BLaER1 (cell line): ENCODE results near the gene BTN3A1.
A peak's percentile ranks its signal among the peaks of the same experiment; 100 is the strongest.

Source experiments
- H3K27ac ChIP-seq: shearing (Covaris generic); formaldehyde crosslinking; 2 replicates; pipeline ENCODE4 v1.8.1; 2022
- H3K27me3 ChIP-seq: shearing (Covaris generic); formaldehyde crosslinking; 2 replicates; pipeline ENCODE4 v1.8.1; 2022
- H3K36me3 ChIP-seq: shearing (Covaris generic); formaldehyde crosslinking; 2 replicates; pipeline ENCODE4 v1.8.1; 2022
- H3K4me1 ChIP-seq: shearing (Covaris generic); formaldehyde crosslinking; 2 replicates; pipeline ENCODE4 v1.8.1; 2022
- H3K4me2 ChIP-seq: shearing (Covaris generic); formaldehyde crosslinking; 2 replicates; pipeline ENCODE4 v1.8.1; 2022
- H3K4me3 ChIP-seq: shearing (Covaris generic); formaldehyde crosslinking; 2 replicates; pipeline ENCODE4 v1.8.1; 2022
- H3K9ac ChIP-seq: shearing (Covaris generic); formaldehyde crosslinking; 2 replicates; pipeline ENCODE4 v1.8.1; 2022
- H3K9me3 ChIP-seq: shearing (Covaris generic); formaldehyde crosslinking; 2 replicates; pipeline ENCODE4 v1.8.1; 2022
- H4K20me1 ChIP-seq: shearing (Covaris generic); formaldehyde crosslinking; 2 replicates; pipeline ENCODE4 v1.8.1; 2022
- Cebpa-rat ChIP-seq: shearing (Covaris generic); IDR thresholded peaks from 2 replicates; pipeline ENCODE4 v1.8.1; 2022

BTN3A1 gene

DNA sequence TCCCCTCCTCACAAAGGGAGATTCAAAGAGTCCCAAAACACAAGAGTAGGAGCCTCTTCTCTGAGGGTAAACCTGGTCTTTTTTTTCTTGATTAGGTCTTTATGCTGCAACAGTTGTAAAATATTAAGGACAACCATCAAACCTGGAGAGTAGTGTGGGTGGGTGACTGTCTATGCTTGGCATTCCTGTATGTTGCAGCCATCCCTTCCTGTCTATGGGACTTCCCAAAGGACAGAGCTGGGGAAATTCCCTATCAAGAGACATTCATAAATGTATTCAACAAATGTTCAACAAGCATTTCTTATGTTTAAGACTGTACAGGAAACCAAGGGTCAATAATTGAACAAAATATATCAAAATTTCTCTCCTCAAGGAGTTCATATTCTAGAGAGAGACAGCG, 13.6 kb upstream of the BTN3A1 start:
- H3K4me2 ChIP-seq = no peak overlapping the region
- H4K20me1 ChIP-seq = no peaks in the 10 kb centered on the region

GRCh38 chr6:26389349-26389894, 12.7 kb upstream of the BTN3A1 start:
- no peaks in the 10 kb centered on the region for H3K9me3 ChIP-seq
- peaks cover 29% of the 10 kb centered on the region for H3K4me1 ChIP-seq
- H3K4me2 ChIP-seq = no peak overlapping the region
- H3K36me3 ChIP-seq = peaks cover 86% of the 10 kb centered on the region
- no peak for TF ChIP-seq Cebpa-rat
- no peak overlapping the region for H3K27ac ChIP-seq
- no peaks in the 10 kb centered on the region for H3K27me3 ChIP-seq
- no peak overlapping the region for H3K9ac ChIP-seq
- H3K4me3 ChIP-seq = no peak overlapping the region
- H4K20me1 ChIP-seq = no peaks in the 10 kb centered on the region

More for the DNA sequence above, 13.6 kb upstream of the BTN3A1 start:
- Histone ChIP-seq H3K9me3 (no peaks in the 10 kb centered on the region), H3K9ac (no peak overlapping the region), H3K27me3 (no peaks in the 10 kb centered on the region), H3K36me3 (peaks cover 80% of the 10 kb centered on the region), H3K4me1 (peaks cover 39% of the 10 kb centered on the region), H3K4me3 (no peak overlapping the region), H3K27ac (no peak overlapping the region)
- TF ChIP-seq Cebpa-rat = no peak

- Histone ChIP-seq H3K4me1 (peaks cover 18% of the 10 kb centered on the region), H3K9me3 (no peaks in the 10 kb centered on the region), H3K4me3 (no peak overlapping the region), H3K36me3 (peaks cover 79% of the 10 kb centered on the region), H4K20me1 (no peaks in the 10 kb centered on the region), H3K27ac (no peak overlapping the region), H3K27me3 (no peaks in the 10 kb centered on the region), H3K9ac (no peak overlapping the region), H3K4me2 (no peak overlapping the region)
- peak; percentile 18; the same call in 1 of the 2 replicates for TF ChIP-seq Cebpa-rat
These were observed 11.5 kb upstream of the BTN3A1 start for GRCh38 chr6:26390531-26390930.

GRCh38 chr6:26392932-26393636, 9.0 kb upstream of the BTN3A1 start:
- no peaks in the 10 kb centered on the region for H4K20me1 ChIP-seq
- H3K27me3 ChIP-seq = no peaks in the 10 kb centered on the region
- peaks cover 7% of the 10 kb centered on the region for H3K4me1 ChIP-seq
- H3K4me3 ChIP-seq = no peak overlapping the region
- no peak for TF ChIP-seq Cebpa-rat
- H3K4me2 ChIP-seq = no peak overlapping the region
- peaks cover 59% of the 10 kb centered on the region for H3K36me3 ChIP-seq
- H3K9ac ChIP-seq = no peak overlapping the region
- H3K9me3 ChIP-seq = no peaks in the 10 kb centered on the region
- no peak overlapping the region for H3K27ac ChIP-seq

DNA sequence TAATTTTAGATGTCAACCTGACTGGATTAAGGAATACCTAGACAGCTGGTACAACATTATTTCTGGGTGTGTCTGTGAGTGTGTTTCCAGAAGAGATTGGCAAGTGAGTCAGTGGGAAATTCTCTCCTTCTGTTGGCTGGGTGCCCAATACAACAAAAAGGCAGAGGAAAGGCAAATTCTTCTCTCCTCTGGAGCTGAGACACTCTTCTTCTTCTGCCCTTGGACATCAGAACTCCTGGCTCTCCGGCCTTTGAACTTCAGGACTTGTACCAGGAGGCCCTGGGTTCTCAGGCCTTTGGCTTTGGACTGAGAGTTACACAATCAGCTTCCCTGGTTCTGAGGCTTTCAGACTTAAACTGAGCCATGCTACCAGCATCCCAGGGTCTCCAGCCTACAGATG, 7.8 kb upstream of the BTN3A1 start:
- no peak overlapping the region for H3K27ac ChIP-seq

GRCh38 chr6:26398555-26398954, 3.5 kb upstream of the BTN3A1 start:
- no peak overlapping the region for H3K4me2 ChIP-seq
- H3K9me3 ChIP-seq = no peaks in the 10 kb centered on the region
- peaks cover 4% of the 10 kb centered on the region; the same call in 1 of the 2 replicates for H3K36me3 ChIP-seq
- TF ChIP-seq Cebpa-rat = no peak
- H3K4me1 ChIP-seq = peaks cover 24% of the 10 kb centered on the region
- no peak overlapping the region for H3K9ac ChIP-seq
- no peaks in the 10 kb centered on the region for H4K20me1 ChIP-seq
- no peak overlapping the region for H3K4me3 ChIP-seq
- no peak overlapping the region for H3K27ac ChIP-seq
- H3K27me3 ChIP-seq = no peaks in the 10 kb centered on the region

More for the DNA sequence above, 7.8 kb upstream of the BTN3A1 start:
- Histone ChIP-seq H3K4me2 (no peak overlapping the region), H3K4me3 (no peak overlapping the region), H3K4me1 (peaks cover 7% of the 10 kb centered on the region), H4K20me1 (no peaks in the 10 kb centered on the region), H3K27me3 (no peaks in the 10 kb centered on the region), H3K9me3 (no peaks in the 10 kb centered on the region), H3K36me3 (peaks cover 47% of the 10 kb centered on the region), H3K9ac (no peak overlapping the region)
- TF ChIP-seq Cebpa-rat = no peak

DNA sequence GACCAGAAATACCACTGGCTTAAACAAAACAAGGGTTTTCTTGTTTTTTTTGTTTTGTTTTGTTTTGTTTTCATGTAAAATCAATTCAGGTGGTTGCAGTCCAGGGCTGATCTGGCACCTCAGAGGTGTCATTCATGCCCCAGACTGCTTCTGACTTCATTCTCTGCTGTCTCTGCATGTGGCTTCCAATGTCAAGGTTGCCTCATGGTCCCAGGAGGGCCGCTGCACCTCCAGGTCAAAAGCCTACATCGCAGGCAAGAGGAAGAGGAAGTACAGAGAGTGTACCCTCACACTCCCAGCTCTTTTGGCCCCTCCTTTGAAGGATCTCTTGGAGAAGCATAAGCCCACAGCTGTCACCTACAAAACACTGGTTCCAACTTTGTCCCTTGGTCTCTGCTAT, 1.4 kb upstream of the BTN3A1 start:
- Histone ChIP-seq H4K20me1 (no peaks in the 10 kb centered on the region), H3K9ac (0 out of 2 replicates have a peak overlapping the region, but pooled peaks have one; percentile 39), H3K9me3 (no peaks in the 10 kb centered on the region), H3K4me2 (peak overlapping the region; percentile 93), H3K27ac (no peak overlapping the region), H3K27me3 (no peaks in the 10 kb centered on the region), H3K36me3 (peaks cover 13% of the 10 kb centered on the region), H3K4me3 (no peak overlapping the region), H3K4me1 (peaks cover 40% of the 10 kb centered on the region)
- no peak for TF ChIP-seq Cebpa-rat

DNA sequence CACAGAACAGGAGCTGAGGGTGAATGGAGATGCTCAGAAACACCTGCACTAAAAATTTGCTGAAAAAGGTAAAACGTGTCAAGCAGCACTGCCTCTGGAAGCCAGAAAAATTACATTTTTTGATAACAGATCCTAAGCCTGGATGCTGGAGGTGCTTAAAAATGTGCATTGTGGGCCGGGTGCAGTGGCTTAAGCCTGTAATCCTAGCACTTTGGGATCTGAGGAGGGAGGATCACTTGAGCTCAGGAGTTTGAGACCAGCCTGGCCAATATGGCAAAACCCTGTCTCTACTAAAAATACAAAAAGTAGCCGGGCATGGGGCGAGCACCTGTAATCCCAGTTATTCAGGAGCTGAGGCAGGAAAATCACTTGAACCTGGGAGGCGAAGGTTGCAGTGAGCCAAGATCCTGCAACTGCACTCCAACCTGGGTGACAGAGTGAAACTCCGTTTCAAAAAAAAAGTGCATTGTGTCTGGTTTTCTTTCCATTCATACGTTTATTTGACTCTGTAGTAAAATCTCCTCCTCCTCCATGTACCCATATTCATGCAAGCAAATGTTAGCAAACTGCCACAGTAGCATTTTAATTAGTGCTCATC, 587 bp upstream of the BTN3A1 start:
- Histone ChIP-seq H3K9me3 (no peaks in the 10 kb centered on the region), H4K20me1 (no peaks in the 10 kb centered on the region), H3K4me1 (peaks cover 40% of the 10 kb centered on the region), H3K27me3 (no peaks in the 10 kb centered on the region), H3K27ac (peak overlapping the region; percentile 81; the same call in 1 of the 2 replicates), H3K4me3 (peak overlapping the region; percentile 72), H3K9ac (peak overlapping the region; percentile 46; the same call in 1 of the 2 replicates), H3K4me2 (peak overlapping the region; percentile 93), H3K36me3 (peaks cover 18% of the 10 kb centered on the region)
- TF ChIP-seq Cebpa-rat = no peak

GRCh38 chr6:26403893-26404292, 1.8 kb downstream of the BTN3A1 start:
- Histone ChIP-seq H3K4me1 (peaks cover 46% of the 10 kb centered on the region), H3K9me3 (no peaks in the 10 kb centered on the region), H3K36me3 (peaks cover 42% of the 10 kb centered on the region), H3K4me3 (no peak overlapping the region), H3K4me2 (peak overlapping the region; percentile 93), H3K9ac (no peak overlapping the region), H3K27me3 (no peaks in the 10 kb centered on the region), H3K27ac (no peak overlapping the region), H4K20me1 (no peaks in the 10 kb centered on the region)
- no peak for TF ChIP-seq Cebpa-rat

DNA sequence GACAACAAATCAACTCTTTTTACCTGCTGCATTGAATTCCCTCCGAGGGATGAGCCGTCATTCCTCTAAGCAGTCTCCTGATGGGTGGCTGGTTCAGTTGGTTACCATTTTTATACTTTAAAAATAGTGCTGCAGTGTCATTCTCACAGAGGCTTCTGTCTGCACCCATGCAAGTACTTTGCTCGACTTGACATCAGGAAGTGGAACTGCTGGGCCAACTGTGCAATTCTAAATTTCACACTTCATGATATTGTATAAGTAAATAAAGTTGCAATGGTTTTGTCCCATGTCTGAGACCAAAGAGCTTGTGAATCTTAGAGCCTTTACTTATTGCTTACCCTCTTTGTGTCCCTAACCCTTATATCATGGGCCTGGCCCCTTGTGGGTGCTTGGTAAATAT, 2.5 kb downstream of the BTN3A1 start:
- H3K27ac ChIP-seq = no peak overlapping the region
- peak overlapping the region; percentile 93 for H3K4me2 ChIP-seq
- H3K4me3 ChIP-seq = no peak overlapping the region
- H3K9ac ChIP-seq = no peak overlapping the region
- H3K36me3 ChIP-seq = peaks cover 47% of the 10 kb centered on the region
- no peaks in the 10 kb centered on the region for H3K27me3 ChIP-seq
- no peaks in the 10 kb centered on the region for H3K9me3 ChIP-seq
- no peak for TF ChIP-seq Cebpa-rat
- H4K20me1 ChIP-seq = no peaks in the 10 kb centered on the region
- H3K4me1 ChIP-seq = peaks cover 46% of the 10 kb centered on the region
